HepG2 (cell line): ENCODE measurements around the gene ANTXR1. TPM values are rescaled to one million over a fixed set of nuclear protein-coding genes. Genes with fewer than 3 reads are reported as not detected.

Experiments
- ARHGAP35 ChIP-seq: sonication (generic); formaldehyde crosslinking; IDR thresholded peaks from 2 replicates; pipeline ENCODE4 v1.9.0; 2022; ENCODE audit warnings: mild to moderate bottlenecking, inconsistent platforms, moderate library complexity, missing genetic modification reagents, borderline replicate concordance
- DZIP1 ChIP-seq: sonication (generic); formaldehyde crosslinking; IDR thresholded peaks from 2 replicates; pipeline ENCODE4 v1.5.0; 2020; ENCODE audit warnings: mild to moderate bottlenecking, missing genetic modification reagents
- E2F1 ChIP-seq: sonication (generic); formaldehyde crosslinking; IDR thresholded peaks from 2 replicates; pipeline ENCODE4 v1.5.0; 2020; ENCODE audit warnings: missing genetic modification reagents
- FOXO1 ChIP-seq: sonication (generic); formaldehyde crosslinking; IDR thresholded peaks from 2 replicates; pipeline ENCODE4 v1.4.0; 2020; ENCODE audit warnings: missing genetic modification reagents
- JUN ChIP-seq: sonication (generic); formaldehyde crosslinking; IDR thresholded peaks from 2 replicates; pipeline ENCODE4 v1.4.0; 2020; ENCODE audit warnings: mild to moderate bottlenecking, missing genetic modification reagents
- MIER3 ChIP-seq: IDR thresholded peaks from 2 replicates; pipeline ENCODE4 v1.6.1; 2016; ENCODE audit warnings: missing compliant biosample characterization, borderline replicate concordance
- NFATC3 ChIP-seq: sonication (generic); formaldehyde crosslinking; IDR thresholded peaks from 2 replicates; pipeline ENCODE4 v1.5.1; 2020; ENCODE audit warnings: mild to moderate bottlenecking, missing genetic modification reagents
- NFRKB ChIP-seq: fragments of 450-650 bp; IDR thresholded peaks from 2 replicates; pipeline ENCODE4 v1.6.1; 2017
- POLR2AphosphoS5 ChIP-seq: IDR thresholded peaks from 2 replicates; pipeline ENCODE4 v1.6.1; 2012; ENCODE audit warnings: low read depth, low read length
- SMAD3 ChIP-seq: sonication (generic); formaldehyde crosslinking; IDR thresholded peaks from 2 replicates; pipeline ENCODE4 v1.4.0; 2020; ENCODE audit warnings: missing genetic modification reagents
- USF2 ChIP-seq, 2 experiments: sonication (generic) in 1 of 2; formaldehyde crosslinking in 1 of 2; IDR thresholded peaks; 2 replicates each; pipeline versions ENCODE4 v1.5.1 to v1.6.1; 2011 to 2020; ENCODE audit warnings: borderline replicate concordance in 1 of 2, low read depth in 1 of 2, low read length in 1 of 2, mild to moderate bottlenecking in 1 of 2, missing genetic modification reagents in 1 of 2, moderate library complexity in 1 of 2
- ZBTB2 ChIP-seq: sonication (generic); formaldehyde crosslinking; IDR thresholded peaks from 2 replicates; pipeline ENCODE4 v1.8.0; 2022; ENCODE audit warnings: low read depth, missing genetic modification reagents
- ZNF232 ChIP-seq: sonication (generic); formaldehyde crosslinking; IDR thresholded peaks from 2 replicates; pipeline ENCODE4 v1.4.0; 2020; ENCODE audit warnings: missing genetic modification reagents, borderline replicate concordance
- ZNF343 ChIP-seq: sonication (generic); formaldehyde crosslinking; IDR thresholded peaks from 2 replicates; pipeline ENCODE4 v1.4.0; 2020; ENCODE audit warnings: mild to moderate bottlenecking, missing genetic modification reagents
- ZNF350 ChIP-seq: sonication (generic); formaldehyde crosslinking; IDR thresholded peaks from 2 replicates; pipeline ENCODE4 v1.4.0; 2020; ENCODE audit warnings: mild to moderate bottlenecking, low read depth, missing genetic modification reagents, borderline replicate concordance
- ZNF547 ChIP-seq: sonication (generic); formaldehyde crosslinking; IDR thresholded peaks from 2 replicates; pipeline ENCODE4 v1.5.1; 2020; ENCODE audit warnings: mild to moderate bottlenecking, missing genetic modification reagents
- ZNF598 ChIP-seq: sonication (generic); formaldehyde crosslinking; IDR thresholded peaks from 2 replicates; pipeline ENCODE4 v1.5.1; 2020; ENCODE audit warnings: mild to moderate bottlenecking, missing genetic modification reagents, borderline replicate concordance
- ZNF616 ChIP-seq: sonication (generic); formaldehyde crosslinking; IDR thresholded peaks from 2 replicates; pipeline ENCODE4 v1.5.0; 2020; ENCODE audit warnings: low read depth, mild to moderate bottlenecking, missing genetic modification reagents
- ZNF629 ChIP-seq: sonication (generic); formaldehyde crosslinking; conservative IDR thresholded peaks from 2 replicates; pipeline ENCODE4 v1.5.0; 2020; ENCODE audit warnings: missing genetic modification reagents
- ZNF709 ChIP-seq: sonication (generic); formaldehyde crosslinking; IDR thresholded peaks from 2 replicates; pipeline ENCODE4 v1.5.0; 2020; ENCODE audit warnings: mild to moderate bottlenecking, missing genetic modification reagents
- polyA plus RNA-seq, 8 experiments: library from polyadenylated mRNA; depleted of rRNA in 3 of 8; stranded (reverse) in 7 of 8; unstranded in 1 of 8; fragments of >200 nt; fragmentation: Illumina TruSeq in 4 of 8; extraction: Trizol in 4 of 8; gene quantifications; 2 replicates each; pipeline versions ENCODE4 v1.2.1 to v1.2.3, GENCODE V29; 2011 to 2016; ENCODE audit warnings: low read depth in 4 of 8, missing spikeins in 1 of 8, mixed read lengths in 1 of 8; ENCODE audit not compliant: insufficient read depth in 1 of 8
- total RNA-seq, 5 experiments: library from RNA; depleted of rRNA; stranded (reverse); fragments of >200 nt; fragmentation: Illumina TruSeq; extraction: Trizol; gene quantifications; 2 replicates each; pipeline ENCODE4 v1.2.3, GENCODE V29; 2016; ENCODE audit warnings: low read depth in 1 of 5
- TF ChIP-seq, protein P1 (sequence below): sonication (generic); formaldehyde crosslinking; IDR thresholded peaks from 2 replicates; pipeline ENCODE4 v1.4.0; 2020; ENCODE audit warnings: missing genetic modification reagents, borderline replicate concordance

Gene ANTXR1
- total and polyA plus RNA-seq, 2 of the 13 experiments (the other 11 are each of a cell fraction or from before 2014, with no cell fraction given) = 4.5 to 12.7 TPM

GRCh38 chr2:69196327-69197117 lies 183.5 kb downstream of the ANTXR1 start (continued):
- no peak for TF ChIP-seq DZIP1
- no peak for TF ChIP-seq ZNF350 (CRISPR knock-in tag)
- TF ChIP-seq ZNF616 = no peak
- TF ChIP-seq JUN (CRISPR knock-in tag) = no peak
- no peak for TF ChIP-seq USF2 (IDR thresholded peaks at IDR 0.05; ENCODE audit: low read depth, low read length)
- no peak for TF ChIP-seq USF2 (CRISPR knock-in tag; IDR thresholded peaks at IDR 0.05; ENCODE audit: borderline replicate concordance)
- TF ChIP-seq FOXO1 = no peak
- peak; percentile 60; the same call in 1 of the 2 replicates for TF ChIP-seq MIER3
- no peak for TF ChIP-seq ZNF598
- TF ChIP-seq NFRKB = no peak
- no peak for TF ChIP-seq NFATC3 (CRISPR knock-in tag)
- TF ChIP-seq, protein P1, sequence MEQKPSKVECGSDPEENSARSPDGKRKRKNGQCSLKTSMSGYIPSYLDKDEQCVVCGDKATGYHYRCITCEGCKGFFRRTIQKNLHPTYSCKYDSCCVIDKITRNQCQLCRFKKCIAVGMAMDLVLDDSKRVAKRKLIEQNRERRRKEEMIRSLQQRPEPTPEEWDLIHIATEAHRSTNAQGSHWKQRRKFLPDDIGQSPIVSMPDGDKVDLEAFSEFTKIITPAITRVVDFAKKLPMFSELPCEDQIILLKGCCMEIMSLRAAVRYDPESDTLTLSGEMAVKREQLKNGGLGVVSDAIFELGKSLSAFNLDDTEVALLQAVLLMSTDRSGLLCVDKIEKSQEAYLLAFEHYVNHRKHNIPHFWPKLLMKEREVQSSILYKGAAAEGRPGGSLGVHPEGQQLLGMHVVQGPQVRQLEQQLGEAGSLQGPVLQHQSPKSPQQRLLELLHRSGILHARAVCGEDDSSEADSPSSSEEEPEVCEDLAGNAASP (CRISPR knock-in tag) = no peak
- TF ChIP-seq ZNF232 (CRISPR knock-in tag) = no peak
- TF ChIP-seq ZNF629 (CRISPR knock-in tag) = no peak
- no peak for TF ChIP-seq ZNF547 (CRISPR knock-in tag)
- no peak for TF ChIP-seq E2F1 (CRISPR knock-in tag)
- TF ChIP-seq ARHGAP35 = no peak
- TF ChIP-seq ZNF709 (CRISPR knock-in tag) = no peak
- TF ChIP-seq SMAD3 (CRISPR knock-in tag) = no peak
- TF ChIP-seq POLR2AphosphoS5 = no peak
- no peak for TF ChIP-seq ZNF343
- TF ChIP-seq ZBTB2 (CRISPR knock-in tag) = no peak
